T1000 (cell line): ENCODE data around the gene LHX4.

Source experiments
- DNase-seq: peaks from one replicate; lab custom pipeline; 2025; ENCODE audit warnings: mixed read lengths; lab: John Stamatoyannopoulos, UW

Gene LHX4

GRCh38 chr1:180243517-180244221, 13.6 kb downstream of the LHX4 start:
- DNase-seq = no peak

DNA sequence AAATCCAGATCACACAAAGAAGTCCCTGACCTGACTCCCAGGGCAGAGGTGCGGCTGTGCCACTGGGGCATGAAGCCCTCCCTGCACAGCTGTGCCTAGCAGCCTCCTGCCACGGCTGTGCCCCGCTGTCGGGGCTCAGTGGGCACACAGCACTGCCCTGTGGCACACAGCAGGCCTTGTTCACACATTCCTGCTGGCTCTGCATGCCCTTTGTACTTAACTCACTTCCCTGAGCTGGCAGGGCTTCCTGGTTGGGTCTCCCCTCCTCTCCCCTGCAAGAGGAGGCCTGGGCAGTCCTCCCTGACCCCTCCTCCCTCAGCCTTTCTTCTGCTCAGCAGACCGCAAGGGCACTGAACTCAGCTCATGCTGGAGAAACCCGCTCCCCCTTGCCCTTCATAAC, 14.8 kb downstream of the LHX4 start:
- no peak for DNase-seq

DNA sequence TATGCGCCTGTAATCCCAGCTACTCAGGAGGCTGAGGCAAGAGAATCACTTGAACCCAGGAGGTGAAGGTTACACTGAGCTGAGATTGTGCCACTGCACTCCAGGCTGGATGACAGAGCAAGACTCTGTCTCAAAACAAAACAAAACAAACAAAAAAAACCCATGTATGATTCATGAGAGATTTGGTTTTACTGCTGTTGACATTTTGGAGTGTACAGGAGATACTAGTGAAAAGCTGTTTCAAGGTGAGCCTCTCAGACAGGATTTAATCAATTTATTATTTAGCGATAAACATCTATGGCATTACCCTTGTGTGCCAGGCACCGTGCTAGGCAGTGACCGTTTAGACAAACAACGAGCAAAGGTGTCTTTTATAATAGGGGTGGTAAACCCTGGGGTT, 16.5 kb downstream of the LHX4 start:
- DNase-seq = no peak

DNA sequence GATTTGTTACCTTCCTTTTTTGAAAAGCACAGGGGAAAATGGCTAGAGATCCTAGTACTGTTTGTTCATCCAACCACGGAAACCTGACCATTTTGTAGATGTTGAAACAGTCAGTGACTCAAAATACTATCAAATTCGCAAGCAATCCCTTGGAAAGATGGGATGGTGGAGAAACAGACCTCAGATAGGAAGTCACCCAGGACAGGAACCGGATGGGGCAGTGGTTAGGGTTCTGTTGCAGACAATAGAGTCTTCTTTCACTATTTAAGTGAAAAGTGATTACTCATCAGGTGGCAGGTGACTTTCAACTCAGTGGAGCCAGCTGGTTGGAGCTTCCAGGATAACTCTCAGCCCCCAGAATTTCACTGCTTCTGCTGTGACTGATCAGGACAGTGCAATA, 17.0 kb downstream of the LHX4 start:
- no peak for DNase-seq

DNA sequence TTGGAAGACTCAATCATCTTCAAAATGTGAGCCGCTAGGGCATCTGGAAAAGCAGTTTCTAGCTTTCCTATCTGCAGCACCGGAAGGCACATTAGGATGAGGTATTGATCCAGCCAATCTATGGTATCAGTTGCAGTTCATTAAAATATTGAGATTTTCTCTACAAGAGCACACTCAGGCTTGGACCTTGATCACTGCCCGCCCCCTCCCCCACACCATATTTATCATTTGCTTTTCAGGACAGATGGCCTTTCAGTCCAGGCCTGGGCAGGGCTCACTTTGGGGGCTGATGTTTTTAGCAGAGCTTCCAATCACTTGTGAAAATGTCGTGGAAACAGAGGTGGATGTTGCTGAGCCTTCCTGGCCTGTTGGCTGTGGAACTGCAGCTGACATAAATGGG, 17.5 kb downstream of the LHX4 start:
- no peak for DNase-seq

DNA sequence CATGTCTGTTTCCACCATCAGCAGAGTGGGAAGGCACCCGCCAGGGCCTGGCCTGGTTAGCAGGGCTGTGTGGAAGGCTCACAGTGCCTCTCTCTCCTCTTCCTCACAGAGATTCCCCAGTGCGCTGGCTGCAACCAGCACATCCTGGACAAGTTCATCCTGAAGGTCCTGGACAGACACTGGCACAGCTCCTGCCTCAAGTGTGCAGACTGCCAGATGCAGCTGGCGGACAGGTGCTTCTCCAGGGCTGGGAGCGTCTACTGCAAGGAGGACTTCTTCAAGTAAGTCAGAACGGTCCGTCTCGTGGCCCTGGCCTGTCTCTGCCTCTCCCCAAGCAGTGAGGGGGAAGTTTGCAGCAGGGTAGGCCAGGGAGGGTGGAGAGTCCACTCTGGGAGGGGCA, 18.1 kb downstream of the LHX4 start:
- DNase-seq = no peak

- no peak for DNase-seq
Observed at GRCh38 chr1:180248731-180249681, 18.9 kb downstream of the LHX4 start.

DNA sequence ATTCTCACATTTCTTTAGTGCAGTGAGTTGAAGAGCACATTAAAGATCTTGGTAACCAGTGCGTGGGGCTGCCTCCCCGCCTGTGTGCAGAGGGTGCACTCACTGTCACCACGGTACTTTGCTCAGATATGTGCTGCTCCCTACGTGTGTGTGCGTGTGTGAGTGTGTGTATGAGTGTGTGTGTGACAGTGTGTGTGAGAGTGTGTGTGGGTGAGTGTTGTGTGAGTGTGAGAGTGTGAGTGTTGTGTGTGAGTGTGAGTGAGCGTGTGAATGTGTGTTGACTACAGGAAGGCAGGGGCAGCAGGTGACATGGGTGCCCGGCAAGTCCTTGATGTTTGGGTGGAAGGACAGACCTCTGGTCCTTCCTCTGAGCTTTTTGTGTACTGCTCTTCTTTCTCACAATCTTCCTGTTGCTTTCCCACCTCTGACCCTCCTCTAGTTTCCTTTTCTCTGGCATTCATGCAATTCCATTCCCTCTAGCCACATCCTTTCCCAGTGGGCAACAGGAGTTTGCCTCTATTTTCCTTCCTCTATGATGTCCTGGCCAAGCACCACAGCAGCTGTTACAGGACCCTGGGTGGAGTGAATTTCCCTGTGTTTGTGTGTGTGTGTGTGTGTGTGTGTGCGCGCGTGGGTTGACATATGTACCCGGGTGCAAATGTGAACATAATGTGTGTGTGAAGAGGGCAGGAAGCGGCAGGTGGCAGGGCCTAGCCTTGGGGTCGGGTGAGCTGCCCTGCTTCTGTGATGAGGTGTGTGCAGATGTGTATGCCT, 19.8 kb downstream of the LHX4 start:
- DNase-seq = no peak

GRCh38 chr1:180250499-180250770, 20.4 kb downstream of the LHX4 start:
- no peak for DNase-seq

- no peak for DNase-seq
Observed at GRCh38 chr1:180250883-180251509, 20.9 kb downstream of the LHX4 start.

- DNase-seq = no peak
Observed at GRCh38 chr1:180251526-180252305, 21.7 kb downstream of the LHX4 start.

- DNase-seq = peak; percentile 49
Observed at GRCh38 chr1:180252638-180253536, 22.8 kb downstream of the LHX4 start.

DNA sequence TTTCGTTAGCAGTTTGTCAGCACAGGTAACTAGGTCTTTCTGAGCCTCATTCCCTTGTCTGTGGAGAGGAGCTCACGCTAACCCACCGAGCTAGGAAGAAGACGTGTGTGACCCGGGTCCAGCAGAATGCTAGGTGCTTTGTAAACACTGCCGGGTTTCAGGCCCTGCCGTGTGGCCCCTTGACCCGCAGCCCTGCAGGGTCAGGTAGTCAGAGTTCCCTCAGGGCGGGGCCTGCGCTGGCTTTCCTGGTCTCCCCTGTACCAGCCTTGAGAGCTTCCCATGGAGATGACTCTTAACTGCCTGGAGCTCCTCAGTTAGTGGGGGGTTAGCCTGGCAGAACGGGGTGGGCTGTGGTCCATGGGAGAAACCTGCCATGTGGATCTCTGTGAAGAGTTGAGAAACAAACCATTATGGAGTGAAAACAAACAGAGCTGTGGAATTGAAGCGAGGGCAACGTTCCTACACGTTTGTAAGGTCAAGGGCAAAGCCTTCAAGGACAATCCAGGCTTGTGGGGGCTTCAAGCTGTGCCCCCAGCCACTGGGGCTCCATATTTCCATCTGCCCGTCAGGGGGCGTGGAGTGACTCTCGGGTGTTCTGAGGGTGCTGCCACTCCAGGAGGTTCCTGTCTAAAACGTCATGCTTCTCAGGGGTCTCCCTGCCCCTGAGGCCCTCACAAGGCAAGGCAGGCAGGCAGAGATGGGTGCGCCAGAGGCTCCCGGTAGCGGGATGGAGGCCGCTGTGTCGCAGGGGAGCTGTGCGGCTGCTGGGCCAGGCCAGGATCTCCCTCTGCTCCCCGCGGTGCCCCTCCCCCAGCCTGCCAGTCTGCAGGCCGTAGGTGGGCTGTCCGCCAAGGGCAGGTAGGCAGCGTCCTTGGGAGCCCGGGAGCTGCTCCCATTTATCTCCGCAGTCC, 23.8 kb downstream of the LHX4 start:
- no peak for DNase-seq

DNA sequence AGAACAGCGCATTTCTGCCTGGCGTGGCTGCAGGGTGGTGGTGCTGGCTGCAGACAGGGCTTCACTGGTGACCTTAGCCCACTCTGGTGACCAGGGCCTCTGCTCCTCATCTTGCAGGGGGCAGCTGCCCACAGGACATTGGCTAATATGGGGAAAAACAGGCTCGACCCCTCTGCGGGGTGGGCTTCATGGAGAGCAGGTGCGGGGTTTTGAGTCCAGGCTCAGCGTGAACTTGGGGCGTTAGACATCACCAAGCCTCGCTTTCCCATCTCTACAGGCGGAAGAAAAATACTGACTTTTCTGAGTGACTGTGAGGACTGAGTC, 24.4 kb downstream of the LHX4 start:
- DNase-seq = no peak

DNA sequence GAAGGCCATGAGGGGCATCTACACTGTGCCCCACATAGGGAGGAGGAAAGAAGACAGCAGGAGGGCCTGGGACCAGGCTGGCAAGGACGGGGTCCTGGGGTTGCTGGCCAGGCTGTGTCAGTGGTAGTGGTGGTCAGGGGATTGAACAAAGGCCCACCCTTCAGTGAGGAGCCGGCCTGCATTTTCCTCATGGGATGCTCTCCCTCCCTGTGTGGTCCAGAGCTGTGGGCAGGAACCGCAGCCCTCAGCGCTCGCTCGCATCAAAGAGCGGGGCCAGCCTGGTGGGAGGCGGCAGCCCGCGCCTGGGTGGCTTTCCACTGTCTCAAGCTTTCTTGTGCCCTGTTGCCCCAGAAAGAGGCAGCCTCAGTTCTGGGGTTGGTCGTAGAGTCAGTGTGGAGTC, 24.8 kb downstream of the LHX4 start:
- no peak for DNase-seq

- DNase-seq = peak; percentile 33
Observed at GRCh38 chr1:180255536-180256340, 25.7 kb downstream of the LHX4 start.

DNA sequence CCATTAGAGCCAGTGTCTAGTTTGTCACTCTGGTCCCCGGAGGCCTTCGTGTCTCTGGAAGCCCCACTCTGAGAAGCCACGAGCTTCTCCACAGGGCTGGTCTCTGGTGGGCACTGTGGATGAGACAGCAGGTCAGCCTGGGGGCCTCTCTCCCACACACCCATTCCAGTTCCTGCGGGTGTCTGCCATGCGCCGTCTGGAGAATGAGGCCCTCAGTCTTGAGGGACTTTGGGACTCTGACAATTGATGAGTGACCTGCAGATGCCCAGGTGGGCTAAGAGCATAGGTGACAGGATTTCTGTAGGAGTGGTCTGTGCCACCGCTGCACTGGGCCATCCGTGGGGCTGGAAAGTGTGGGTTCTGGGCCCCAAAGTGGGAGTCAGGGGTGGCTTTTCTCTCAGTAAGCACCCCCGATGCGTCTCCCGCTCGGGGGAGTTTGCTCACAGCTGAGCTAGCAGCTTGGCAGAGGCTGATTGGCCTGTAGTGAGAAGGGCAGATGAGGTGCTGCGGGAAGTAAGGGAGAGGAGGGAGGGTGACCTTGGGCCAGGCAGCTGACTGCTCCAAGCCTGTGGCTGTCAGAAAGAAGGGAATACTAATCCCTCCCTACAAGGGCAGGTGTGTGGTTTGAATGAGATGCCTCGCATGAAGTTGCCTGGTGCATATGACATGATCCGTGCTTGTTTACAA, 26.4 kb downstream of the LHX4 start:
- DNase-seq = no peak

DNA sequence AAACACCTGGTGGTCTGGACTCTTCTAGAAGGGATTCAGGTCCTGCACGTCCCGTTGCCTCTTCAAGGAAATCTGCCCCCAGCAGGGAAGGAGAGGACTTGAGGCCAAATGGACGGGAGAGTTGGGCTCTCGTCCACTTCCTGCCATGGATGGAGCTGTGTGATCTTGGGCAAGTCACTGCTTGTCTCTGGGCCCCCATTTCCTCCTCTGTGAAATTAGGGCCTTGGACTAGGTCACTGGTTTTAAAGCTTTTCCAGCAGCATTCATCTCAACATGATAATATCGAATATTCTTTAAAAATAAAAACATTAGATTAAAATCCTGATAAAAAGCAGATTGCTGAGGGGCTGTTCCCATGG, 26.9 kb downstream of the LHX4 start:
- no peak for DNase-seq
